ENCODE measurements around the gene PLN. TPM values are rescaled to one million over a fixed set of nuclear protein-coding genes. Genes with fewer than 3 reads are reported as not detected.

PLN gene
- total and polyA plus RNA-seq, 9 donors, result 1.5 to 110 (median 18.0) TPM

DNA sequence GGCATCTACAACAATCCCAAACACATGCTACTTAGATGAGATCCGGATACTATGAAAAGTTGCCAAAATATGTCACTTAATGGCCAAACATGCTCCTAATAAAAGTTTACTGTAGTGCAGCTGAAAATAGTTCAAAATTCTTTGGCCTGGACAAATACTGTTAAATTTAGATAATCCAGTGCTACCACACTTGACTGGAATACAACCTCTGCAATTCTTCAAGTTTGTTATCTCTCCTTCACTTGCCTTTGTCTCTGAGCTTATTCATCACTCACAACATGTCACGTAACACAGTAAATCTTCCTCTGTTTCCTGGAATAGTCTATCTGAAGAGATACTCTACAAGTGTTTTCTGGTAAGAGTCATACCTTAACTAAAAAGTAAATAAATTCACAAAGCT is 10.5 kb upstream of the PLN start:
- intact Hi-C loops (cut with DNase I), result no loop called here
- 35 to 48% (median 36%) methylated on average over 2 of the region's 2 CpGs for WGBS, 3 donors

DNA sequence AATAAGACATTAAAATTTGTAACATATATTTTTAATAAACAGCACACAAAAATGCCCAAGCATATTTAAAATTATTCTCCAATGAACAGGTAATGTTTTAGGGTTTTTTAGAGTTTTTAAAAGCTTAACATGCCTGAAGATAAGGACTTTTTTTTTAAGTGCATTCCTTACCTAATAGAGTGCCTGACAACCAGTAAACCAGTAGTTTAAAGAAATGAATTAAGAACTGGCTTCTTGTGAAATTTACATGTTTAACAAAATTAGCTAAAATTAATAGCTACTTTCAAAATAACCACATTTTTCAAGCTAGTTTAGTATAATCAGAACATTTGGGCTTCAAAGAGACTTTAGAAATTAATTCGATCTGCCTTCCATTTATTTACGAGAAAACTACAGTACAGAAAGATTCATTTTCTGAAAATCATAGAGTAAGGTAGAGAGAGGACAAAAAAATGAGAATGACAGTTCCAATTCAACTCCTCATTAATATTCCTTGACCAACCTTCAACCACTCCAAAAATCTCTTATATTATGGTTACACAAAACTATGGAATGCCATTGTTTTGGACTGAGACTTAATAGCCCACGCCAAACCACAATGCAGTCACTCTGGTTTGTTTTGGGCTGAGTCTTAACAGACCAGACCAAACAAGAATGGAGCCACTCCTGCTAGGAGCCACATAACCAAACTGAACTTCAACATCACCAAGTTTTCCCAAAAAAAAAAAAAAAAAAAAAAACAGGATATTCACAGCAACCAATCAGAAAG is 5.7 kb upstream of the PLN start:
- no peak overlapping the region for H3K27ac ChIP-seq
- WGBS, 3 donors, result 49 to 77% (median 68%) methylated on average over 3 of the region's 3 CpGs
- H3K27me3 ChIP-seq, result no peaks in the 10 kb centered on the region
- no peak overlapping the region for H3K4me3 ChIP-seq
- H3K4me1 ChIP-seq (ENCODE audit: insufficient read depth), result no peaks in the 10 kb centered on the region
- intact Hi-C loops (cut with DNase I), result no loop called here
- H3K9me3 ChIP-seq, result no peaks in the 10 kb centered on the region
- no peaks in the 10 kb centered on the region for H3K36me3 ChIP-seq
- TF ChIP-seq, protein P1, sequence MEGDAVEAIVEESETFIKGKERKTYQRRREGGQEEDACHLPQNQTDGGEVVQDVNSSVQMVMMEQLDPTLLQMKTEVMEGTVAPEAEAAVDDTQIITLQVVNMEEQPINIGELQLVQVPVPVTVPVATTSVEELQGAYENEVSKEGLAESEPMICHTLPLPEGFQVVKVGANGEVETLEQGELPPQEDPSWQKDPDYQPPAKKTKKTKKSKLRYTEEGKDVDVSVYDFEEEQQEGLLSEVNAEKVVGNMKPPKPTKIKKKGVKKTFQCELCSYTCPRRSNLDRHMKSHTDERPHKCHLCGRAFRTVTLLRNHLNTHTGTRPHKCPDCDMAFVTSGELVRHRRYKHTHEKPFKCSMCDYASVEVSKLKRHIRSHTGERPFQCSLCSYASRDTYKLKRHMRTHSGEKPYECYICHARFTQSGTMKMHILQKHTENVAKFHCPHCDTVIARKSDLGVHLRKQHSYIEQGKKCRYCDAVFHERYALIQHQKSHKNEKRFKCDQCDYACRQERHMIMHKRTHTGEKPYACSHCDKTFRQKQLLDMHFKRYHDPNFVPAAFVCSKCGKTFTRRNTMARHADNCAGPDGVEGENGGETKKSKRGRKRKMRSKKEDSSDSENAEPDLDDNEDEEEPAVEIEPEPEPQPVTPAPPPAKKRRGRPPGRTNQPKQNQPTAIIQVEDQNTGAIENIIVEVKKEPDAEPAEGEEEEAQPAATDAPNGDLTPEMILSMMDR (IDR thresholded peaks at IDR 0.05), result no peak
- TF ChIP-seq EP300 (IDR thresholded peaks at IDR 0.05) (no peak), POLR2A (IDR thresholded peaks at IDR 0.05) (no peak)
- no peak for DNase-seq

More for the DNA sequence above, 10.5 kb upstream of the PLN start:
- no peaks in the 10 kb centered on the region for H3K27me3 ChIP-seq
- no peak overlapping the region for H3K27ac ChIP-seq
- no peaks in the 10 kb centered on the region for H3K36me3 ChIP-seq
- DNase-seq, result no peak
- TF ChIP-seq, protein P1 (IDR thresholded peaks at IDR 0.05), result no peak
- TF ChIP-seq EP300 (IDR thresholded peaks at IDR 0.05) (no peak), POLR2A (IDR thresholded peaks at IDR 0.05) (no peak)
- H3K9me3 ChIP-seq, result no peaks in the 10 kb centered on the region
- no peaks in the 10 kb centered on the region for H3K4me1 ChIP-seq (ENCODE audit: insufficient read depth)
- H3K4me3 ChIP-seq, result no peak overlapping the region

DNA sequence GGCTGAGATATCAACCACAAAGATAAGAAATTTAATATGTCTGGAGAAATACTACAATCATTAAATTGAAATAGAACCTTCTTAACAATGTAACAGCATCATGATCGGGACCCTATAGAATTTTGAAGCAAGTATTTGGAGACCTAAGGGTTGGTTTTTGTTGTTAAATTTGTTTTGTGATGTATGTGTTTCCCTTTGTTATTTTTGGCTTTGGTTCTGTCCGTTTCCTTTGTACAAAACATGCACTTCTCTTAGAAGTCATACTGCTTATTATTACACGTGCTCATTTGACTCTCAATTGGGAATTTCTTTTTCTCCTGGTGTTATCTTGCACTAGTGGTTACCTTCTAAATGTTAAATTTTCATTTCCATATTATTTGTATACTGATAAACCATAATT is 4.0 kb upstream of the PLN start:
- H3K4me3 ChIP-seq, result no peak overlapping the region
- H3K27ac ChIP-seq, result no peak overlapping the region
- H3K27me3 ChIP-seq, result no peaks in the 10 kb centered on the region
- intact Hi-C loops (cut with DNase I), result no loop called here
- H3K4me1 ChIP-seq (ENCODE audit: insufficient read depth), result no peaks in the 10 kb centered on the region
- no peak for TF ChIP-seq POLR2A (IDR thresholded peaks at IDR 0.05)
- TF ChIP-seq, protein P1 (IDR thresholded peaks at IDR 0.05), result no peak
- no peak for TF ChIP-seq EP300 (IDR thresholded peaks at IDR 0.05)
- no peaks in the 10 kb centered on the region for H3K9me3 ChIP-seq
- H3K36me3 ChIP-seq, result no peaks in the 10 kb centered on the region
- 78 to 87% (median 81%) methylated on average over 3 of the region's 3 CpGs for WGBS, 3 donors
- DNase-seq, result no peak

DNA sequence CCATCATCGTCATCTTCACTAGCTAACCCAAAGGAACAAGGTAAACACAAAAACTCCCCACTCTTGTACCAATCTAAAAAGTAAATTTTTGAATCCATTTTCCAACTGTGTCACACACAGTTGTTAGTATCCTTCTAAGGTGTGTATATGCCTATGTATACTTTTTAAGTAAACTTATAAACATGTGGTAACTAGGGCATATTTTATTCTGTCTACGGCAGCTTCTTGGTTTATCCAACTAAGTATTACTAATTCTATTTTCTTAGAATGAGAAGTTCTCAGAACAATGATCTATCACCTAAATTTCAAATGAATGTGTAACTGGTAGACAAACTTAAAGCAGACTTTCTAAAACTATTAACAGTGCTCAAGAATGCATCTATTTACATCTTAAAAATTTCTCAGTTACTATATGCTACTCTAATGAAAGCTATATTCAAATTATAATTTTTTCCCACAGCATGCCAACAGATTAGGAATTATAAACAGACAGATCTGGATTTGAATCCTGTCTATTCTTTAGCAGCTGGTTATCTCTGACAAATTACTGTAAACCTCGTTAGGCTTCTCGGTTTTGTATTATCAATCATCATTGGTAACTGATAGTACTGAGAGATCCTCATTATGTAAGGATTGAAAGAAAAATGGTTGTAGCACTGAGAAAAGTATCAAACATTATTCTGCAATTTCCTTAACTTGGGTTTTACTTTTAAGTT is 1.8 kb upstream of the PLN start:
- intact Hi-C loops (cut with DNase I), result no loop called here
- Histone ChIP-seq H3K27me3 (no peaks in the 10 kb centered on the region), H3K27ac (no peak overlapping the region), H3K36me3 (no peaks in the 10 kb centered on the region), H3K4me3 (peak overlapping the region; percentile 10), H3K9me3 (no peaks in the 10 kb centered on the region), H3K4me1 (ENCODE audit: insufficient read depth) (no peaks in the 10 kb centered on the region)
- no peak for DNase-seq
- 40 to 44% (median 41%) methylated on average over 4 of the region's 4 CpGs for WGBS, 3 donors
- TF ChIP-seq EP300 (IDR thresholded peaks at IDR 0.05), result no peak
- TF ChIP-seq, protein P1 (IDR thresholded peaks at IDR 0.05), result no peak

Data from ovary (tissue), 9 donors.